Measurements from ENCODE around the gene PIEZO2.

DNA sequence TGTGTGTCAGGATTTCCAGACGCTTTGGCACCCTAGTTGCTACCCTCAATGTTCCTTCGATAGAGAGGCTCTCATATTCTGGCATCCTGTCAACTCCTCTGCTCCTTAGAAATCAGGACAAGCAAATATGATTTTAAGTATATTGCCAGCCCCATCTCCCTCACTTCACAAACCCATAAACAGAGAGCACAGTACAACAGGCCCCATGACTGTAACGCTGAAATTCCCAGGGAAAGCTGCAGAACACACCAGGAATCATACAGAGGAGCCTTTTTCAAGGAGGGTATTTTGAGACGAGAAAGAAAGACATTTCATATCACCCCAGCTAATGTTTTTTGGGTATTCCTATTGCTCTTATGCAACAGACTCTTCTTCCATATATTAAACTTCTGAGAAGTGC, 460.6 kb downstream of the PIEZO2 start:
- TF ChIP-seq POLR2A (IDR thresholded peaks at IDR 0.05; ENCODE audit: low read depth, low read length) (no peak), TAF1 (IDR thresholded peaks at IDR 0.05; ENCODE audit: borderline replicate concordance, low read depth, low read length) (no peak), POLR2AphosphoS5 (IDR thresholded peaks at IDR 0.05; ENCODE audit: low read depth, low read length) (no peak)

Measured in GM12892 (cell line).